ENCODE measurements around the gene EPHA2. TPM values are rescaled to one million over a fixed set of nuclear protein-coding genes. Genes with fewer than 3 reads are reported as not detected.

Gene EPHA2
- total and polyA plus RNA-seq, 4 donors: 2.9 to 11.1 (median 6.8) TPM

DNA sequence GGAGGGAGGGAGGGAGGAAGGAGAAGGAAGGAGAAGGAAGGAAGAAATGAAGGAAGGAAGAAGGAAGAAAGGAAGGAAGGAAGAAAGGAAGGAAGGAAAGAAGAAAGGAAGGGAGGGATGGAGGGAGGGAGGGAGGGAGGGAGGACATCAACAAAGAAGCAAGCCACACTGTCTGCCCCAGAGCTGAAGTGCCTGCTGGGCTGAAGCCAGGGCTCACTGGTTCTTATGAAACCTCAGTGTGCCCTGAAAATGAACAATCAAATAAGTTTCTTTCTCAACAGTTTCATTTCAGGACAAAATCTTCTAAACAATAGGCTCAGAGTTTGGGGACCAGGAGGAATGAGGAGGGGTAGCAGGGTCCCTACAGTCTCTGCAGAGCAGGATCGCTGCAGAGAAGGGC is 35.4 kb upstream of the EPHA2 start (continued):
- TF ChIP-seq EGR1 (IDR thresholded peaks at IDR 0.05; ENCODE audit: low read depth in 2 of 2) (no peak), FOXA1 (IDR thresholded peaks at IDR 0.05) (no peak)

DNA sequence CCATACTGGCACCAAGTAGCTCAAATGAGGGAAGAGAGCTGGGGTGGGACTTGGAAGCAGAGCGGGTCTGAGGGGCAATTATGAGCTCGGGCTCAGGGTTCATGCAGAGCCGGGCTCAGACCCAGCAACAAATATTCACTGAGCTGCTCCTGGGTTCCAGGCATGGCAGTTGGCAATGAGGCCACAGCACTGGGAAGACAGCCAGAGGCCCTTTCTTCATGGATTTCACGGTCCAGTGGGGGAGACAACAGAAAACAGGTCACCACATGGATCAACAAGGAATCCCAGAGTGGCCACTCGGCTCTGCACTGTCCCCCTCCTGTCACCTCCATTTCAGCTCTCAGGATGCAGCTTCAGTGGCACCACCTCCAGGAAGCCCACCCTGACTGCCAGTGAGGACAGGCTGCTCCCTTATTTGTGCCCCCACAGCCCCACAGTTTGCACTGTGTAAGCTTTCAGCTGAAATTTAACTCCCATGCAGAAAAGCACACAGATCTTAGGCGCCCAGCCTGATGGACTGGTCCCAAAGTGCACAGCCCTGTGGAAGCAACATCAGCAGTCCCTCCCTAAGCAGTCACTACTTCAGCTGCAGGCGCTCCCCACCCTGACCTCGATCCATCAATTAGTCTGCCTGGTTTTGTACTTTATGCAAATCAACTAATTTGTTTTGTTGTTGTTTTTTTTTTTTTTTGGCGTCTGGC is 34.2 kb upstream of the EPHA2 start:
- 34% methylated on average over 9 of the region's 9 CpGs for WGBS
- TF ChIP-seq, protein P1, sequence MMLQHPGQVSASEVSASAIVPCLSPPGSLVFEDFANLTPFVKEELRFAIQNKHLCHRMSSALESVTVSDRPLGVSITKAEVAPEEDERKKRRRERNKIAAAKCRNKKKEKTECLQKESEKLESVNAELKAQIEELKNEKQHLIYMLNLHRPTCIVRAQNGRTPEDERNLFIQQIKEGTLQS (IDR thresholded peaks at IDR 0.05): no peak
- TF ChIP-seq RXRA (IDR thresholded peaks at IDR 0.05): peak in 1 of 2 donors; percentile 49
- TF ChIP-seq, protein P2, sequence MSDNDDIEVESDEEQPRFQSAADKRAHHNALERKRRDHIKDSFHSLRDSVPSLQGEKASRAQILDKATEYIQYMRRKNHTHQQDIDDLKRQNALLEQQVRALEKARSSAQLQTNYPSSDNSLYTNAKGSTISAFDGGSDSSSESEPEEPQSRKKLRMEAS (IDR thresholded peaks at IDR 0.05): no peak
- TF ChIP-seq FOXA2 (IDR thresholded peaks at IDR 0.05): no peak
- TF ChIP-seq YY1 (IDR thresholded peaks at IDR 0.05): peak; percentile 10
- peak; percentile 53 to 62 for TF ChIP-seq HNF4A (conservative IDR thresholded peaks at IDR 0.05)
- no peak for DNase-seq (ENCODE audit: low spot score)
- Histone ChIP-seq H3K27me3 (ENCODE audit: control insufficient read depth in 4 of 4, insufficient read depth in 4 of 4, low read length in 3 of 4) (no peaks in the 10 kb centered on the region), H3K4me3 (ENCODE audit: low read depth in 1 of 3, low read length in 3 of 3) (no peak overlapping the region), H3K4me1 (ENCODE audit: control insufficient read depth in 4 of 4, insufficient read depth in 4 of 4, low read length in 3 of 4) (peaks cover 5 to 35% (median 23%) of the 10 kb centered on the region in 4 donors), H3K9ac (ENCODE audit: low read depth in 1 of 2, low read length in 2 of 2) (no peak overlapping the region), H3K36me3 (ENCODE audit: control insufficient read depth in 4 of 4, insufficient read depth in 3 of 4, low read depth in 1 of 4, low read length in 3 of 4) (peaks cover 0 to 2% (median 0%) of the 10 kb centered on the region in 4 donors), H3K9me3 (ENCODE audit: control insufficient read depth in 4 of 4, low read length in 3 of 4) (no peaks in the 10 kb centered on the region), H3K27ac (ENCODE audit: low read depth in 1 of 2, low read length in 2 of 2) (no peak overlapping the region)

DNA sequence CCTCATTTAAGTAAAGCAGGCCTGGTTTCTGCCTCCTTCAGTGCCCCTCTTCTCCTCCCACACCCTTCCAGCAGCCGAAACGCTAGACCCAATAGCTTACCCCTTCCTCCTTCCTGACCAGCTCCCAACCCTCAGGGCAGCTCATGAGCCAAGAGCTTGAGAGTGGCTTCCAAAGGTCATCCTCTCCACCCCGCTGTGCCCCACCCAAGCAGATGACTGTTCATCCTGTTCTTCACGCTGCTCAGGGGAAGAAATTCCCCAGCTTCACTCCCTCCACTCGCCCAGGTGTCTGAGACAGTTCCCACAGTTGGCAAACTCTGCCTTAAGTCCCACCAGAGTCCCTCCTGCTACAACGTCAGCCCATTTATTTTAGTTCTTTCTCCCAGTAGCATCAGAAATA is 33.1 kb upstream of the EPHA2 start:
- WGBS: 25% methylated on average over 6 of the region's 6 CpGs
- DNase-seq (ENCODE audit: low spot score): no peak
- Histone ChIP-seq H3K4me1 (ENCODE audit: control insufficient read depth in 4 of 4, insufficient read depth in 4 of 4, low read length in 3 of 4) (peaks cover 5 to 46% (median 33%) of the 10 kb centered on the region in 4 donors), H3K27me3 (ENCODE audit: control insufficient read depth in 4 of 4, insufficient read depth in 4 of 4, low read length in 3 of 4) (no peaks in the 10 kb centered on the region), H3K27ac (ENCODE audit: low read depth in 1 of 2, low read length in 2 of 2) (no peak overlapping the region), H3K4me3 (ENCODE audit: low read depth in 1 of 3, low read length in 3 of 3) (no peak overlapping the region), H3K36me3 (ENCODE audit: control insufficient read depth in 4 of 4, insufficient read depth in 3 of 4, low read depth in 1 of 4, low read length in 3 of 4) (peaks cover 0 to 2% (median 0%) of the 10 kb centered on the region in 4 donors), H3K9ac (ENCODE audit: low read depth in 1 of 2, low read length in 2 of 2) (no peak overlapping the region), H3K9me3 (ENCODE audit: control insufficient read depth in 4 of 4, low read length in 3 of 4) (no peaks in the 10 kb centered on the region)
- TF ChIP-seq RAD21 (IDR thresholded peaks at IDR 0.05) (peak in 1 of 2 donors; percentile 9), SP1 (IDR thresholded peaks at IDR 0.05) (no peak), NR2F2 (IDR thresholded peaks at IDR 0.05) (no peak), HNF4A (conservative IDR thresholded peaks at IDR 0.05) (no peak), YY1 (IDR thresholded peaks at IDR 0.05) (no peak), FOXA1 (IDR thresholded peaks at IDR 0.05) (no peak)
- TF ChIP-seq, protein P3, sequence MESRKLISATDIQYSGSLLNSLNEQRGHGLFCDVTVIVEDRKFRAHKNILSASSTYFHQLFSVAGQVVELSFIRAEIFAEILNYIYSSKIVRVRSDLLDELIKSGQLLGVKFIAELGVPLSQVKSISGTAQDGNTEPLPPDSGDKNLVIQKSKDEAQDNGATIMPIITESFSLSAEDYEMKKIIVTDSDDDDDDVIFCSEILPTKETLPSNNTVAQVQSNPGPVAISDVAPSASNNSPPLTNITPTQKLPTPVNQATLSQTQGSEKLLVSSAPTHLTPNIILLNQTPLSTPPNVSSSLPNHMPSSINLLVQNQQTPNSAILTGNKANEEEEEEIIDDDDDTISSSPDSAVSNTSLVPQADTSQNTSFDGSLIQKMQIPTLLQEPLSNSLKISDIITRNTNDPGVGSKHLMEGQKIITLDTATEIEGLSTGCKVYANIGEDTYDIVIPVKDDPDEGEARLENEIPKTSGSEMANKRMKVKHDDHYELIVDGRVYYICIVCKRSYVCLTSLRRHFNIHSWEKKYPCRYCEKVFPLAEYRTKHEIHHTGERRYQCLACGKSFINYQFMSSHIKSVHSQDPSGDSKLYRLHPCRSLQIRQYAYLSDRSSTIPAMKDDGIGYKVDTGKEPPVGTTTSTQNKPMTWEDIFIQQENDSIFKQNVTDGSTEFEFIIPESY (IDR thresholded peaks at IDR 0.05): no peak
- TF ChIP-seq, protein P1 (IDR thresholded peaks at IDR 0.05): no peak

DNA sequence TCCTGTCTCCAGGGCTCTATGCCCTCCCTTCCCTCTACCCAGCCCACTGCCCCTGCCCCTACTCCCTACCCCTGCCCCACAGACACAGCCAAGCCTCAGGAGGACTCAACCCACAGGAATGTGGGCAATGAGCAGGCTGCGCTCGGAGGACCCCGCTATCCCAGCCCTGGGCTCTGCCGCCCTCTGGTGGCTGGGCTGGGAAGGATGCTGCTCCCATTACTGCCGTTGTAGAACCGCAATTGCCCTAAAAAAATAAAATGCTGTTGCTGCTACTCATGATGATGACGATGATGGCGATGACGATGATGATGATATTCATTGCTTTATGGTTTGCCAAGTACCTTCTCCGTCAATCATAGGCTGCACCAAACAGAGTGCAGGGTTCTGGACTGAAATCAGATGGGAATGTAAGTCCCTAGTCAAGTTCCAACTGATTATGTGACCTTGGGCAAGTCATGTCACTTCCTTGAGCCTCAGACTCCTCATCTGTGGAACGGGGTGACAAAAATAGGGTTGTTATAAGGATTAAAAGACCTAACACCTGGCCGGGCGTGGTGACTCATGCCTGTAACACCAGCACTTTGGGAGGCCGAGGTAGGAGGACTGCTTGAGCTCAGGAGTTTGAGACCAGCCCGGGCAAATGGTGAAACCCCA is 32.0 kb upstream of the EPHA2 start:
- WGBS: 21% methylated on average over 15 of the region's 15 CpGs

More for the DNA sequence above, 32.0 kb upstream of the EPHA2 start:
- Histone ChIP-seq H3K4me1 (ENCODE audit: control insufficient read depth in 4 of 4, insufficient read depth in 4 of 4, low read length in 3 of 4) (peaks cover 14 to 57% (median 42%) of the 10 kb centered on the region in 4 donors), H3K9ac (ENCODE audit: low read depth in 1 of 2, low read length in 2 of 2) (no peak overlapping the region), H3K4me3 (ENCODE audit: low read depth in 1 of 3, low read length in 3 of 3) (no peak overlapping the region), H3K9me3 (ENCODE audit: control insufficient read depth in 4 of 4, low read length in 3 of 4) (no peaks in the 10 kb centered on the region), H3K36me3 (ENCODE audit: control insufficient read depth in 4 of 4, insufficient read depth in 3 of 4, low read depth in 1 of 4, low read length in 3 of 4) (no peaks in the 10 kb centered on the region), H3K27me3 (ENCODE audit: control insufficient read depth in 4 of 4, insufficient read depth in 4 of 4, low read length in 3 of 4) (no peaks in the 10 kb centered on the region), H3K27ac (ENCODE audit: low read depth in 1 of 2, low read length in 2 of 2) (no peak overlapping the region)
- TF ChIP-seq CTCF (IDR thresholded peaks at IDR 0.05; ENCODE audit: low read depth, low read length, missing input control) (peak; percentile 99), RAD21 (IDR thresholded peaks at IDR 0.05) (peak; percentile 100), HNF4A (conservative IDR thresholded peaks at IDR 0.05) (no peak)
- peak; percentile 84 for DNase-seq (ENCODE audit: low spot score)

Measured in liver (tissue), 9 donors.